DOHH2 (cell line): ENCODE results near the gene NRN1.

Experiments
- H3F3A ChIP-seq: fragments of 200-600 bp; sonication (generic), shearing (Covaris generic); 2 replicates; pipeline ENCODE4 v1.6.0; 2016; ENCODE audit warnings: antibody characterized with exemption, mild to moderate bottlenecking; ENCODE audit not compliant: control insufficient read depth, insufficient read depth
- H3K27ac ChIP-seq: fragments of 200-600 bp; sonication (generic); 2 replicates; pipeline ENCODE4 v1.5.1; 2014; ENCODE audit warnings: low read depth, mild to moderate bottlenecking, low read length, moderate library complexity
- H3K27me3 ChIP-seq: fragments of 200-600 bp; sonication (generic); 2 replicates; pipeline ENCODE4 v1.6.1; 2014; ENCODE audit warnings: mild to moderate bottlenecking, low read length, mixed read lengths; ENCODE audit not compliant: control insufficient read depth
- H3K36me3 ChIP-seq: fragments of 200-600 bp; sonication (generic); 2 replicates; pipeline ENCODE4 v1.6.1; 2014; ENCODE audit warnings: mild to moderate bottlenecking, low read length, moderate library complexity, mixed read lengths; ENCODE audit not compliant: control insufficient read depth
- H3K4me1 ChIP-seq: fragments of 200-600 bp; sonication (generic); 2 replicates; pipeline ENCODE4 v1.6.1; 2014; ENCODE audit warnings: mild to moderate bottlenecking, low read length, mixed read lengths; ENCODE audit not compliant: control insufficient read depth
- H3K4me2 ChIP-seq: fragments of 200-600 bp; sonication (generic); 2 replicates; pipeline ENCODE4 v1.6.0; 2014; ENCODE audit warnings: mild to moderate bottlenecking, low read length, moderate library complexity
- H3K4me3 ChIP-seq: fragments of 200-600 bp; sonication (generic); 2 replicates; pipeline ENCODE4 v1.5.1; 2014; ENCODE audit warnings: mild to moderate bottlenecking, low read length, mixed read lengths
- H3K79me2 ChIP-seq: fragments of 200-600 bp; sonication (generic); 2 replicates; pipeline ENCODE4 v1.6.1; 2014; ENCODE audit warnings: mild to moderate bottlenecking, low read length, mixed read lengths; ENCODE audit not compliant: control insufficient read depth
- H3K9me2 ChIP-seq: fragments of 200-600 bp; sonication (generic); replicated peaks from 2 replicates; pipeline ENCODE4 v1.6.1; 2014; ENCODE audit warnings: mild to moderate bottlenecking, low read length, mixed read lengths; ENCODE audit not compliant: control insufficient read depth
- H3K9me3 ChIP-seq: fragments of 200-600 bp; sonication (generic); 2 replicates; pipeline ENCODE4 v1.6.1; 2014; ENCODE audit warnings: antibody characterized with exemption, low read length, mixed read lengths; ENCODE audit not compliant: control insufficient read depth, insufficient read depth
- H4K20me1 ChIP-seq: fragments of 200-600 bp; sonication (generic); 2 replicates; pipeline ENCODE4 v1.6.0; 2014; ENCODE audit warnings: low read depth, mild to moderate bottlenecking, antibody characterized with exemption, low read length, moderate library complexity; ENCODE audit not compliant: control insufficient read depth, insufficient read depth
- CTCF ChIP-seq: fragments of 200-600 bp; sonication (generic); IDR thresholded peaks from one replicate; pipeline ENCODE4 v1.5.1; 2014; ENCODE audit warnings: antibody characterized with exemption, mild to moderate bottlenecking, low read depth, low read length; ENCODE audit not compliant: poor library complexity, severe bottlenecking
- EZH2phosphoT487 ChIP-seq: fragments of 200-600 bp; sonication (generic); IDR thresholded peaks from 2 replicates; pipeline ENCODE4 v1.6.1; 2017; ENCODE audit warnings: borderline replicate concordance, mild to moderate bottlenecking, antibody characterized with exemption, low read length, moderate library complexity, mixed read lengths

Gene NRN1

GRCh38 chr6:6003621-6004366 is 2.9 kb downstream of the NRN1 start:
- Histone ChIP-seq H3K9me2 (no peaks in the 10 kb centered on the region), H3K79me2 (no peaks in the 10 kb centered on the region; the same call in 1 of the 2 replicates), H3K4me2 (no peak overlapping the region), H3K36me3 (no peaks in the 10 kb centered on the region), H3F3A (peaks cover 6% of the 10 kb centered on the region; the same call in 1 of the 2 replicates), H3K4me1 (peaks cover 13% of the 10 kb centered on the region), H4K20me1 (no peaks in the 10 kb centered on the region), H3K27me3 (peaks cover 46% of the 10 kb centered on the region), H3K4me3 (no peak overlapping the region), H3K27ac (no peak overlapping the region), H3K9me3 (no peaks in the 10 kb centered on the region)
- TF ChIP-seq EZH2phosphoT487 = no peak
- TF ChIP-seq CTCF = no peak

GRCh38 chr6:6002848-6003620 is 3.7 kb downstream of the NRN1 start:
- Histone ChIP-seq H3K27me3 (peaks cover 52% of the 10 kb centered on the region), H3K9me3 (no peaks in the 10 kb centered on the region), H3K79me2 (no peaks in the 10 kb centered on the region; the same call in 1 of the 2 replicates), H3K27ac (no peak overlapping the region), H3K4me1 (peaks cover 11% of the 10 kb centered on the region), H3K9me2 (no peaks in the 10 kb centered on the region), H3F3A (peaks cover 5% of the 10 kb centered on the region; the same call in 1 of the 2 replicates), H3K36me3 (no peaks in the 10 kb centered on the region), H3K4me2 (no peak overlapping the region), H3K4me3 (no peak overlapping the region), H4K20me1 (no peaks in the 10 kb centered on the region)
- TF ChIP-seq CTCF = no peak
- TF ChIP-seq EZH2phosphoT487 = no peak

GRCh38 chr6:6002005-6002847 is 4.5 kb downstream of the NRN1 start:
- TF ChIP-seq CTCF (no peak), EZH2phosphoT487 (no peak)
- Histone ChIP-seq H3K9me3 (no peaks in the 10 kb centered on the region), H3K79me2 (no peaks in the 10 kb centered on the region; the same call in 1 of the 2 replicates), H3K9me2 (no peaks in the 10 kb centered on the region), H3K4me2 (no peak overlapping the region), H3K27ac (no peak overlapping the region), H3K4me1 (peaks cover 13% of the 10 kb centered on the region), H3K27me3 (peaks cover 58% of the 10 kb centered on the region), H3F3A (peaks cover 6% of the 10 kb centered on the region), H3K4me3 (no peak overlapping the region), H3K36me3 (no peaks in the 10 kb centered on the region), H4K20me1 (no peaks in the 10 kb centered on the region)
